Caco-2 (cell line): ENCODE results near the gene LRRC55. TPM values are rescaled to one million over a fixed set of nuclear protein-coding genes. Genes with fewer than 3 reads are reported as not detected.

Experiments
- BruUV-seq: library from RNA; stranded (reverse); fragments of 400-500 nt; replicated peaks from 2 replicates; lab custom pipeline; 2021; lab: Mats Ljungman, UMichigan
- CTCF ChIA-PET: fragments of 300-600 bp; sonication (Branson Sonifier 250); formaldehyde crosslinking; loops from one replicate; lab custom pipeline; 2022; ENCODE audit warnings: antibody characterized with exemption; lab: Charles Lee
- POLR2A ChIA-PET: fragments of 300-600 bp; sonication (Branson Sonifier 250); formaldehyde crosslinking; loops from one replicate; lab custom pipeline; 2022; ENCODE audit warnings: antibody characterized with exemption; lab: Charles Lee
- DNase-seq, 2 experiments: peaks; one replicate each; pipeline versions ENCODE4 v3.0.0 to v3.0.0-alpha.2; 2020 to 2022
- H3K27me3 ChIP-seq: replicated peaks from 2 replicates; pipeline ENCODE4 v1.6.0; 2011; ENCODE audit warnings: low read length; ENCODE audit not compliant: control insufficient read depth, insufficient read depth
- H3K36me3 ChIP-seq: 2 replicates; pipeline ENCODE4 v1.5.1; 2011; ENCODE audit warnings: low read length; ENCODE audit not compliant: control insufficient read depth, insufficient read depth
- H3K4me1 ChIP-seq: fragments of 250-450 bp; sonication (Bioruptor Pico); 2 replicates; pipeline ENCODE4 v1.5.1; 2020; ENCODE audit warnings: mild to moderate bottlenecking
- H3K4me3 ChIP-seq: 2 replicates; pipeline ENCODE4 v1.5.1; 2011; ENCODE audit warnings: low read depth, mild to moderate bottlenecking, control low read depth, low read length
- H3K9me3 ChIP-seq: fragments of 250-450 bp; sonication (Bioruptor Pico); 2 replicates; pipeline ENCODE4 v1.5.1; 2020; ENCODE audit warnings: mild to moderate bottlenecking, moderate library complexity
- H3K27ac Mint-ChIP-seq: one replicate; pipeline ENCODE4 v1.8.0; 2022; ENCODE audit warnings: mixed read lengths; ENCODE audit not compliant: unreplicated experiment
- H3K27me3 Mint-ChIP-seq: one replicate; pipeline ENCODE4 v1.8.0; 2022; ENCODE audit warnings: mixed read lengths; ENCODE audit not compliant: insufficient read depth, unreplicated experiment
- H3K36me3 Mint-ChIP-seq: one replicate; pipeline ENCODE4 v1.8.0; 2022; ENCODE audit warnings: mild to moderate bottlenecking, mixed read lengths; ENCODE audit not compliant: insufficient read depth, unreplicated experiment
- H3K4me1 Mint-ChIP-seq: one replicate; pipeline ENCODE4 v1.8.0; 2022; ENCODE audit warnings: low read depth, mixed read lengths; ENCODE audit not compliant: unreplicated experiment
- H3K4me3 Mint-ChIP-seq: one replicate; pipeline ENCODE4 v1.8.0; 2022; ENCODE audit warnings: mild to moderate bottlenecking, moderate library complexity, mixed read lengths; ENCODE audit not compliant: unreplicated experiment
- H3K9me3 Mint-ChIP-seq: one replicate; pipeline ENCODE4 v1.8.0; 2022; ENCODE audit warnings: mixed read lengths; ENCODE audit not compliant: unreplicated experiment
- CTCF ChIP-seq, 2 experiments: fragments of 200-600 bp in 1 of 2; IDR thresholded peaks; 1 replicate in 1 of 2; 2 replicates in 1 of 2; pipeline versions ENCODE4 v1.5.1 to v1.8.0; 2011 to 2022; ENCODE audit warnings: antibody characterized with exemption in 1 of 2, control low read depth in 1 of 2, inconsistent platforms in 1 of 2, low read depth in 1 of 2, low read length in 1 of 2, mild to moderate bottlenecking in 1 of 2, moderate library complexity in 1 of 2; ENCODE audit not compliant: insufficient read depth in 1 of 2, severe bottlenecking in 1 of 2, unreplicated experiment in 1 of 2
- intact Hi-C: fragments of 100-400 bp; cut with micrococcal nuclease; formaldehyde crosslinking; loops from one replicate; pipeline ENCODE4 v1.10.0; 2022; ENCODE audit not compliant: unreplicated experiment
- total RNA-seq: library from RNA; stranded (reverse); gene quantifications from 2 replicates; pipeline ENCODE4 v1.2.3, GENCODE V29; 2022

The LRRC55 gene
- total RNA-seq, 1 experiment from 2014 or later = not detected

- no peak overlapping the region for H3K4me3 ChIP-seq
- no peaks in the 10 kb centered on the region for H3K27me3 ChIP-seq
- Mint-ChIP-seq H3K36me3 (no peaks in the 10 kb centered on the region), H3K4me3 (no peak overlapping the region), H3K4me1 (no peaks in the 10 kb centered on the region), H3K9me3 (no peaks in the 10 kb centered on the region), H3K27ac (no peak overlapping the region), H3K27me3 (peaks cover 28% of the 10 kb centered on the region)
- ChIA-PET CTCF (interaction anchor here (0.6 kb wide), 1 partner anchor 324 kb away, joined by 3 read pairs; the partner anchor contains the start of gene SLC43A1), POLR2A (no interaction called here)
- no peak for DNase-seq
- H3K36me3 ChIP-seq = no peaks in the 10 kb centered on the region
- H3K9me3 ChIP-seq = no peaks in the 10 kb centered on the region
- no peaks in the 10 kb centered on the region for H3K4me1 ChIP-seq
- intact Hi-C loops = no loop called here
- no peak for TF ChIP-seq CTCF (IDR thresholded peaks at IDR 0.05; ENCODE audit: insufficient read depth in 1 of 2, low read depth in 1 of 2, low read length in 1 of 2, severe bottlenecking in 1 of 2, unreplicated experiment in 1 of 2)
- no TSS peak for BruUV-seq
These were observed 9.8 kb downstream of the LRRC55 start for GRCh38 chr11:57191311-57192219.

GRCh38 chr11:57192316-57192715 lies 10.6 kb downstream of the LRRC55 start:
- BruUV-seq = no TSS peak
- Mint-ChIP-seq H3K36me3 (no peaks in the 10 kb centered on the region), H3K27ac (no peak overlapping the region), H3K4me1 (no peaks in the 10 kb centered on the region), H3K27me3 (peaks cover 30% of the 10 kb centered on the region), H3K4me3 (no peak overlapping the region), H3K9me3 (no peaks in the 10 kb centered on the region)
- ChIA-PET CTCF (no interaction called here), POLR2A (no interaction called here)
- no peak overlapping the region for H3K4me3 ChIP-seq
- no peak for TF ChIP-seq CTCF (IDR thresholded peaks at IDR 0.05; ENCODE audit: insufficient read depth in 1 of 2, low read depth in 1 of 2, low read length in 1 of 2, severe bottlenecking in 1 of 2, unreplicated experiment in 1 of 2)
- intact Hi-C loops = no loop called here
- no peak for DNase-seq
- no peaks in the 10 kb centered on the region for H3K36me3 ChIP-seq
- H3K9me3 ChIP-seq = no peaks in the 10 kb centered on the region
- no peaks in the 10 kb centered on the region for H3K4me1 ChIP-seq
- no peaks in the 10 kb centered on the region for H3K27me3 ChIP-seq

GRCh38 chr11:57196596-57196995 lies 14.8 kb downstream of the LRRC55 start:
- Mint-ChIP-seq H3K4me3 (no peak overlapping the region), H3K9me3 (no peaks in the 10 kb centered on the region), H3K27ac (no peak overlapping the region), H3K36me3 (no peaks in the 10 kb centered on the region), H3K27me3 (peaks cover 27% of the 10 kb centered on the region), H3K4me1 (no peaks in the 10 kb centered on the region)
- H3K27me3 ChIP-seq = no peaks in the 10 kb centered on the region
- no peak for TF ChIP-seq CTCF (IDR thresholded peaks at IDR 0.05; ENCODE audit: insufficient read depth in 1 of 2, low read depth in 1 of 2, low read length in 1 of 2, severe bottlenecking in 1 of 2, unreplicated experiment in 1 of 2)
- BruUV-seq = no TSS peak
- ChIA-PET CTCF (no interaction called here), POLR2A (no interaction called here)
- H3K36me3 ChIP-seq = no peaks in the 10 kb centered on the region
- H3K4me1 ChIP-seq = no peaks in the 10 kb centered on the region
- no peaks in the 10 kb centered on the region for H3K9me3 ChIP-seq
- H3K4me3 ChIP-seq = no peak overlapping the region
- intact Hi-C loops = no loop called here
- DNase-seq = no peak
